Gastroesophageal sphincter (tissue), 3 donors: ENCODE data around the gene RNASE8.

Experiments used
- CTCF ChIP-seq, 4 experiments: fragments of 200-600 bp in 2 of 4; fragments of 450-650 bp in 2 of 4; sonication (generic) in 1 of 4; IDR thresholded peaks; one replicate each; pipeline ENCODE4 v1.5.1; 2017 to 2019; ENCODE audit warnings: antibody characterized with exemption in 4 of 4, mild to moderate bottlenecking in 2 of 4, moderate library complexity in 2 of 4
- EP300 ChIP-seq: sonication (generic); formaldehyde crosslinking; IDR thresholded peaks from one replicate; pipeline ENCODE4 v1.6.1; 2017; ENCODE audit warnings: antibody characterized with exemption, mild to moderate bottlenecking
- POLR2AphosphoS5 ChIP-seq: sonication (generic); formaldehyde crosslinking; IDR thresholded peaks from one replicate; pipeline ENCODE4 v1.6.1; 2017; ENCODE audit warnings: antibody characterized with exemption

GRCh38 chr14:21036751-21037150, 20.9 kb upstream of the RNASE8 start:
- no peak for TF ChIP-seq POLR2AphosphoS5
- no peak for TF ChIP-seq CTCF (IDR thresholded peaks at IDR 0.05)
- TF ChIP-seq EP300 = no peak
